ENCODE results near the gene CD300LF. TPM values are rescaled to one million over a fixed set of nuclear protein-coding genes. Genes with fewer than 3 reads are reported as not detected.

Gene CD300LF
- total RNA-seq, 2 donors from 2014 or later: 2.3 TPM; not detected in 1

GRCh38 chr17:74738051-74738996 lies 25.6 kb upstream of the CD300LF start:
- H3K4me3 ChIP-seq: peak overlapping the region; percentile 57
- peaks cover 0 to 26% of the 10 kb centered on the region in 2 donors for H3K4me1 ChIP-seq (ENCODE audit: control insufficient read depth in 1 of 2, low read depth in 2 of 2)
- DNase-seq (ENCODE audit: low spot score) (no peak), ATAC-seq (ENCODE audit: insufficient number of reproducible peaks, low FRiP score, low read depth) (no peak)
- no peaks in the 10 kb centered on the region for H3K27me3 ChIP-seq (replicated peaks; ENCODE audit: insufficient read depth)
- H3K27ac ChIP-seq: no peak overlapping the region
- H3K9me3 ChIP-seq: no peaks in the 10 kb centered on the region
- H3K36me3 ChIP-seq: no peaks in the 10 kb centered on the region
- TF ChIP-seq CTCF (IDR thresholded peaks at IDR 0.05): no peak

- Histone ChIP-seq H3K4me1 (ENCODE audit: control insufficient read depth in 1 of 2, low read depth in 2 of 2) (peaks cover 0 to 26% of the 10 kb centered on the region in 2 donors), H3K36me3 (no peaks in the 10 kb centered on the region), H3K27me3 (replicated peaks; ENCODE audit: insufficient read depth) (no peaks in the 10 kb centered on the region), H3K27ac (no peak overlapping the region), H3K4me3 (peak overlapping the region; percentile 57), H3K9me3 (no peaks in the 10 kb centered on the region)
- DNase-seq (ENCODE audit: low spot score) (no peak), ATAC-seq (ENCODE audit: insufficient number of reproducible peaks, low FRiP score, low read depth) (no peak)
- TF ChIP-seq CTCF (IDR thresholded peaks at IDR 0.05): no peak
Observed at GRCh38 chr17:74737299-74738050, 24.8 kb upstream of the CD300LF start.

- Histone ChIP-seq H3K9me3 (no peaks in the 10 kb centered on the region), H3K27me3 (replicated peaks; ENCODE audit: insufficient read depth) (no peaks in the 10 kb centered on the region), H3K4me3 (peak within 1 kb of the TSS; percentile 57), H3K36me3 (no peaks in the 10 kb centered on the region), H3K4me1 (ENCODE audit: control insufficient read depth in 1 of 2, low read depth in 2 of 2) (peaks cover 0 to 26% of the 10 kb centered on the region in 2 donors), H3K27ac (no peak within 1 kb of the TSS)
- no peak for TF ChIP-seq CTCF (IDR thresholded peaks at IDR 0.05)
- DNase-seq (ENCODE audit: low spot score): no peak
- no peak for ATAC-seq (ENCODE audit: insufficient number of reproducible peaks, low FRiP score, low read depth)
Observed at GRCh38 chr17:74736513-74737298, 24.0 kb upstream of the CD300LF start, which contains the start of gene RAB37. RAB37 (plus strand) TSS chr17:74737256; CDS start chr17:74737273, 17 bp downstream.

- H3K27ac ChIP-seq: no peak overlapping the region
- ATAC-seq (ENCODE audit: insufficient number of reproducible peaks, low FRiP score, low read depth) (no peak), DNase-seq (ENCODE audit: low spot score) (no peak)
- H3K36me3 ChIP-seq: no peaks in the 10 kb centered on the region
- H3K4me3 ChIP-seq: no peak overlapping the region
- no peak for TF ChIP-seq CTCF (IDR thresholded peaks at IDR 0.05)
- peaks cover 0 to 26% of the 10 kb centered on the region in 2 donors for H3K4me1 ChIP-seq (ENCODE audit: control insufficient read depth in 1 of 2, low read depth in 2 of 2)
- no peaks in the 10 kb centered on the region for H3K9me3 ChIP-seq
- H3K27me3 ChIP-seq (replicated peaks; ENCODE audit: insufficient read depth): no peaks in the 10 kb centered on the region
Observed at GRCh38 chr17:74734256-74734655, 21.5 kb upstream of the CD300LF start.

Measured in thoracic aorta (tissue), 2 donors.